ENCODE measurements around the gene TAS2R7. TPM values are rescaled to one million over a fixed set of nuclear protein-coding genes. Genes with fewer than 3 reads are reported as not detected.

Gene TAS2R7
- total and polyA plus RNA-seq, 10 donors: not detected

GRCh38 chr12:10753059-10753458 lies 49.4 kb downstream of the TAS2R7 start:
- Histone ChIP-seq H3K27ac (no peak overlapping the region), H3K4me1 (peaks cover 0 to 16% (median 10%) of the 10 kb centered on the region in 6 donors), H3K4me3 (no peak overlapping the region), H3K27me3 (replicated peaks in 1 of 7) (peaks cover 0 to 14% (median 0%) of the 10 kb centered on the region in 7 donors), H3K36me3 (no peaks in the 10 kb centered on the region), H3K9me3 (peaks cover 0 to 28% (median 22%) of the 10 kb centered on the region in 8 donors)
- 62 to 73% (median 62%) methylated on average over 4 of the region's 4 CpGs for WGBS, 5 donors
- intact Hi-C loops (cut with DNase I; ENCODE audit: low total_unique reads): loop anchor here (5.0 kb wide), 1 partner anchor 516 kb away; no protein-coding TSS in a partner anchor
- DNase-seq: no peak
- TF ChIP-seq POLR2AphosphoS5 (IDR thresholded peaks at IDR 0.05) (no peak), CTCF (IDR thresholded peaks at IDR 0.05 in 8 of 11, conservative IDR thresholded peaks at IDR 0.05 in 3 of 11) (no peak), POLR2A (IDR thresholded peaks at IDR 0.05) (no peak)

Small RNAs within 50 kb of the gene (small RNA-seq; reads per million reads assigned to genes)
- 0 reads per million in 4 donors for gene PRR4

Other genes starting within 250 kb of the TAS2R7 start
- 10 to 100 TPM; 12.6 to 24.7 (median 19.5) TPM for gene MAGOHB, start 189.0 kb downstream of the TAS2R7 start, total RNA-seq
- gene MAGOHB, start 189.0 kb downstream of the TAS2R7 start, polyA plus RNA-seq: 10 to 100 TPM; 16.7 to 27.1 (median 22.7) TPM
- gene STYK1, start 128.6 kb downstream of the TAS2R7 start, total RNA-seq: 1 to 10 TPM in 4 of 7 donors, under 1 TPM in 3; 0.49 to 2.4 (median 1.2) TPM
- under 1 TPM; 0.17 to 0.26 (median 0.26) TPM for gene STYK1, start 128.6 kb downstream of the TAS2R7 start, polyA plus RNA-seq
- 100 to 1,000 TPM; 166 to 250 (median 180) TPM for gene YBX3, start 79.3 kb downstream of the TAS2R7 start, total RNA-seq
- gene YBX3, start 79.3 kb downstream of the TAS2R7 start, polyA plus RNA-seq: 100 to 1,000 TPM in 1 of 3 donors, 10 to 100 TPM in 2; 87.0 to 155 (median 90.7) TPM
- gene TAS2R8, start 4.7 kb upstream of the TAS2R7 start, total RNA-seq: not detected
- under 1 TPM in 1 of 3 donors, not detected in 2; 0.06 TPM for gene TAS2R8, start 4.7 kb upstream of the TAS2R7 start, polyA plus RNA-seq
- 1 to 10 TPM in 1 of 7 donors, under 1 TPM in 1, not detected in 5; 0.72 to 2.1 TPM for gene TAS2R9, start 7.5 kb upstream of the TAS2R7 start, total RNA-seq
- not detected for gene TAS2R9, start 7.5 kb upstream of the TAS2R7 start, polyA plus RNA-seq
- 1 to 10 TPM in 5 of 7 donors, under 1 TPM in 2; 0.34 to 3.9 (median 1.7) TPM for gene TAS2R10, start 23.7 kb upstream of the TAS2R7 start, total RNA-seq
- gene TAS2R10, start 23.7 kb upstream of the TAS2R7 start, polyA plus RNA-seq: under 1 TPM in 2 of 3 donors, not detected in 1; 0.11 to 0.15 TPM
- 10 to 100 TPM in 1 of 7 donors, 1 to 10 TPM in 6; 1.2 to 12.0 (median 3.9) TPM for gene PRR4, start 46.8 kb upstream of the TAS2R7 start, total RNA-seq
- gene PRR4, start 46.8 kb upstream of the TAS2R7 start, polyA plus RNA-seq: 1 to 10 TPM; 3.0 to 4.7 (median 3.6) TPM
- gene PRH1, start 81.6 kb upstream of the TAS2R7 start, total RNA-seq: 10 to 100 TPM; 16.9 to 63.1 (median 37.0) TPM
- 1 to 10 TPM; 1.5 to 3.7 (median 2.7) TPM for gene PRH1, start 81.6 kb upstream of the TAS2R7 start, polyA plus RNA-seq
- 1 to 10 TPM; 2.1 to 8.7 (median 4.3) TPM for gene TAS2R13, start 106.9 kb upstream of the TAS2R7 start, total RNA-seq
- gene TAS2R13, start 106.9 kb upstream of the TAS2R7 start, polyA plus RNA-seq: under 1 TPM in 1 of 3 donors, not detected in 2; 0.06 TPM
- not detected for gene PRH2, start 126.6 kb upstream of the TAS2R7 start, total RNA-seq
- under 1 TPM in 2 of 3 donors, not detected in 1; 0.14 to 0.32 TPM for gene PRH2, start 126.6 kb upstream of the TAS2R7 start, polyA plus RNA-seq
- gene TAS2R14, start 136.6 kb upstream of the TAS2R7 start, total RNA-seq: 10 to 100 TPM in 1 of 7 donors, 1 to 10 TPM in 6; 2.5 to 10.3 (median 5.9) TPM
- 1 to 10 TPM; 1.6 to 2.5 (median 1.6) TPM for gene TAS2R14, start 136.6 kb upstream of the TAS2R7 start, polyA plus RNA-seq
- gene TAS2R50, start 184.3 kb upstream of the TAS2R7 start, total RNA-seq: 1 to 10 TPM; 2.2 to 7.1 (median 4.4) TPM
- under 1 TPM in 1 of 3 donors, not detected in 2; 0.10 TPM for gene TAS2R50, start 184.3 kb upstream of the TAS2R7 start, polyA plus RNA-seq
- gene TAS2R20, start 195.7 kb upstream of the TAS2R7 start, total RNA-seq: 1 to 10 TPM; 2.1 to 9.8 (median 5.8) TPM
- under 1 TPM; 0.24 to 0.32 (median 0.27) TPM for gene TAS2R20, start 195.7 kb upstream of the TAS2R7 start, polyA plus RNA-seq
- gene TAS2R19, start 220.0 kb upstream of the TAS2R7 start, total RNA-seq: 10 to 100 TPM in 2 of 7 donors, 1 to 10 TPM in 5; 4.1 to 13.8 (median 9.1) TPM
- gene TAS2R19, start 220.0 kb upstream of the TAS2R7 start, polyA plus RNA-seq: under 1 TPM in 2 of 3 donors, not detected in 1; 0.38 to 0.53 TPM
- gene TAS2R31, start 228.8 kb upstream of the TAS2R7 start, total RNA-seq: 10 to 100 TPM in 3 of 7 donors, 1 to 10 TPM in 4; 3.7 to 14.1 (median 8.1) TPM
- under 1 TPM in 2 of 3 donors, not detected in 1; 0.21 to 0.35 TPM for gene TAS2R31, start 228.8 kb upstream of the TAS2R7 start, polyA plus RNA-seq